ENCODE data around the gene CCDC91.

- TF ChIP-seq TAF1 (IDR thresholded peaks at IDR 0.05; ENCODE audit: low read depth, low read length) = no peak
- TF ChIP-seq POLR2AphosphoS5 (IDR thresholded peaks at IDR 0.05; ENCODE audit: low read depth, low read length) = no peak
- no peak for TF ChIP-seq POLR2A (IDR thresholded peaks at IDR 0.05; ENCODE audit: low read depth, low read length)
- TF ChIP-seq PAX5 (IDR thresholded peaks at IDR 0.05; ENCODE audit: insufficient read depth, low read length, severe bottlenecking) = no peak
Observed at GRCh38 chr12:28512406-28512805, 322.1 kb downstream of the CCDC91 start.
